GM12873 (cell line): ENCODE data around the gene LTBR.

Source experiments
- CTCF ChIP-seq: IDR thresholded peaks from 2 replicates; pipeline ENCODE4 v1.5.1; 2012; ENCODE audit warnings: low read depth, mild to moderate bottlenecking, moderate library complexity, low read length, control low read depth; ENCODE audit not compliant: insufficient read depth; ENCODE audit errors: missing control alignments

LTBR gene

GRCh38 chr12:6383572-6384498, at the start of gene LTBR:
LTBR (plus strand) TSS chr12:6384162; CDS start chr12:6384359, 197 bp downstream.
- TF ChIP-seq CTCF: no peak

GRCh38 chr12:6334359-6334758, 49.6 kb upstream of the LTBR start:
- no peak for TF ChIP-seq CTCF

GRCh38 chr12:6334940-6335450, 49.0 kb upstream of the LTBR start:
- no peak for TF ChIP-seq CTCF

GRCh38 chr12:6335451-6336078, 48.4 kb upstream of the LTBR start:
- TF ChIP-seq CTCF: peak; percentile 84

- no peak for TF ChIP-seq CTCF
Measured at GRCh38 chr12:6336079-6336888, 47.7 kb upstream of the LTBR start.

GRCh38 chr12:6336889-6337853, 46.8 kb upstream of the LTBR start:
- no peak for TF ChIP-seq CTCF
